Right hindlimb (tissue), 1 donor: ENCODE measurements around the gene PHF2.

Source experiments
- DNase-seq: peaks from one replicate; pipeline ENCODE4 v3.0.0-alpha.2; 2018

PHF2 gene

DNA sequence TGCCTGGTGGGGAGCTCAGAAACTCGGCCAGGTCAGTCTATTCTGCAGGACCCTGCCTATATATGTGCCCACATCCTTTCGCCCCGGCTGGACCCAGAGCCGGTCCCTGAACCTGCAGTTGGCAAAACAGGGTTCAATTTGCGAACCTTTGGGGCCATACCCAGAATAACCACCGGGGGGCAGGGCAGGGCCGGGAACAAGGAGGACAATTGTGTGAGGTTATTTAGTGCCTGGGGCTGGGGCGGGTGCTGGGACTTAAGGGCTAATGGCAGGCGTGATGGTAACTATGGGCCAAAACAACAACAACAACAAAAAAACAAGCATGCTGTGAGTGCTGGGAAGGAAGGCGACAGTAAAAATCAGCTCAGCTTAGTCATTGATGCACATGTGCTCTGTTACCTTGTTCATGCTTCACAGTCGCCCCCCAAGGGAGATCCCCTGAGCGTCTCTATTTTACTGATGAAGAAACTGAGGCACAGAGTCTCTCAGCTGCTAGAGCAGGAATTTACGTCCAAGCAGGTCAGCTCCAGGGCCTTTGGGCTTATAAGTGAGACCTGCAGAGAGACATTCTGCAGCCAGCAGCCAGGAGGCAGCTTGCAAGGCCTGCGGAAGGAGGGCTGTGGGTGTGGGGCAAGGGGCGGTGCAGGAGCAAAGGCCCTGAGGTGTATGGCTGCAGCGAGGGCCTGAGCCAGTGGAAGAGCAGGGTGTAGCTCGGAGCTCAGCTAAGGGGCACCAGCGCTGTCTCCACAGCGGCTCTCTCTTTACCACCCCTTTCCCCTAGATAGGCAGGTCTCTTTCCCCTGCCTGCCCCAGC, 106.0 kb downstream of the PHF2 start:
- DNase-seq = peak; percentile 60

DNA sequence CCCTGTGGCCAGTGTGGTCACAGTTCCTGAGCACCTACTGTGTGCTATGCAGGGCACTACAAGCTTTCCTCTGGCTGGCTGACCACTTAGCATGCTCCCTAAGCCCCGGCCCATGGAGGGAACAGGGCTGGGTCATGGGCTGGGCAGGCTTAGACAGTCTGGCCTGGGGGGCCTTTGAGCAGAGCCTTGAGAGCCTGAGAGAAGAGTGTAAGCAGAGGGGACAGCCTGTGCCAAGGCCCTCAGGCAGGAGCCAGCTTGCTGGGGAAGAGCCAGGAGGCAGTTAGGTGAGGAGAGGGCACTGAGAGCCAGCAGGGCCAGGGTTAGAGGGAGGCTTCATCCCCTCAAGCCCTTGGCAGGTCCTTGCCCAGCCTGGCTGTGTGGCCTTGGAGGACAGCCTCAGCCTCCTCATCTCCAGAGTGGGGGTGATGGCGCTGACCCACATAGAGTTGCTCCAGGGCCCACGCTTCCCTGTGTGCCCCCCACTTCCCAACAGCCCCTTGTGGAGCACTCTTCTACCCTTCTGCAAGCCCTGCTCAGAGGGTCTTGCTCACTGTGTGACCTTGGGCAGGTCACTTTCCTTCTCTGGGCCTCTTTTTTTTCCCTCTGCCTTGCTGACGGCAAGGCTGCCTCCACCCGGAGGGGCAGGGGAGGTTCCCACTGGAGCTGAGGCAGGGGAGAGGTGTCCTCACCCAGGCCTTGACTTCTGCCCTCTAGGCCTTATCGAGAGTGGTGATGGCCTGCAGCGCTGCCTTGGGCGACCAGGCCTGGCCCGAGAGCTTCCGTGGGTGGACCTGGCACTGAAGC, 107.1 kb downstream of the PHF2 start:
- DNase-seq = no peak

DNA sequence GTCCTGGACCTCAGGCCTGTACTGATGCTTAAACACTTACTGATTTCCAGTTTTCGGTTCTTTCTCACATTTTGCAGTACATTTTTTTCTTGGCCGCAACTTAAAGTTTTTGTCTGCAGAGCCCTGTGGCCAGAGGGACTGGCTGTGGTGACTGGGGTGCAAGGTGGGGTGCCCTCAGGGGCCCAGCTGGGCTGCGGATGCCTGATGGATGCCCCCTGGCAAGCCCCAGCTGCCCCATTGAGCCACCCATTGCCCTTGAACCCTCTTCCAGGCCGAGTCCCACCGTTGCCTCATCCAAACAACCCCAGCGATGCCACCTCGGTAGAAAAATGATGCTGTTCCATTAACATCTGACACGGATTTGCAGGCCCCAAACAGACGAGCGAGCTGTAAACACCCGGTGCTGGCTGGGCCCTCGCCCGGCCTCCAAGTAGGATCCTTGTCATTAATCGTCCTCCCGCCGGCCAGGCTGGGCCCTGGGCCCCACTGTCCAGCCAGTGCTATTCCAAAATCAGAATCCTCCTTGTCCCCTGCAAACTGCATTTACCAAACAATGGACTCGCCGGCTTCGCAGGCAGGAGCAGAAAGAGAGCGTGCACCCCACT, 107.9 kb downstream of the PHF2 start:
- no peak for DNase-seq

DNA sequence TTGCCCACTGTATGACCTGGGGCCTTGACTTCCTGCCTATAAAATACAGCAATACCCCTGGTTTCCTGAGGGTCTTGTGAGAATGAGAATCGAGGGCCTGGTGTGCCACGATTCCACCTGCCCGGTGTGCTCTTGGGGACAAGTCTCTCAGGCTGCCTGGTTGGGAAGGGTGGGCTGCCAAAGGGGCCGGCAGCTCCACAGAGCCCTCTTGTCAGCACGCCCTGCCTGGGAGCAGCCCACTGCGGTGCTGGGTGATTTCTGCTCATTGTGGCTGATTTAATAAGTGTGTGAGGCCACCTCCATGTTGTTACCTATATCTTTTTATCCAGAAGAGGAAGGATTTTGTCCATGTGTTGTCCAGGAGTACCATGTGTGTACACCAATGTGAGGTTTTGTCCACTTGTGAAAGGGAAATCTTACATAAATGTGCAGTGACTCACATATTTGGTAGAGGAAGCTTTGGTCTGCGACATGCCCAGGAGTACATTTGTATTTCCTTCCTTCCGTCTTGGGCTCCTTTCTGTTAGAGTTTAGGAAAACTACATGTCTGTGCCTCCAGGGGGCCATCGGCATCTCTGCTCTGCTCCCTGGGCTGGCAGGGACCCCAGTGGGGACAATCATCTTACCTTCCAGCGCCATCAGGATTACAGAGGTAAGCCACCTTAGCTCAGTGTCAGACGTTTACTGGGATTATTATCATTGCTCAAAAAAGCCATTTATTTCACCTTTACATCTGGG, 108.6 kb downstream of the PHF2 start:
- no peak for DNase-seq

DNA sequence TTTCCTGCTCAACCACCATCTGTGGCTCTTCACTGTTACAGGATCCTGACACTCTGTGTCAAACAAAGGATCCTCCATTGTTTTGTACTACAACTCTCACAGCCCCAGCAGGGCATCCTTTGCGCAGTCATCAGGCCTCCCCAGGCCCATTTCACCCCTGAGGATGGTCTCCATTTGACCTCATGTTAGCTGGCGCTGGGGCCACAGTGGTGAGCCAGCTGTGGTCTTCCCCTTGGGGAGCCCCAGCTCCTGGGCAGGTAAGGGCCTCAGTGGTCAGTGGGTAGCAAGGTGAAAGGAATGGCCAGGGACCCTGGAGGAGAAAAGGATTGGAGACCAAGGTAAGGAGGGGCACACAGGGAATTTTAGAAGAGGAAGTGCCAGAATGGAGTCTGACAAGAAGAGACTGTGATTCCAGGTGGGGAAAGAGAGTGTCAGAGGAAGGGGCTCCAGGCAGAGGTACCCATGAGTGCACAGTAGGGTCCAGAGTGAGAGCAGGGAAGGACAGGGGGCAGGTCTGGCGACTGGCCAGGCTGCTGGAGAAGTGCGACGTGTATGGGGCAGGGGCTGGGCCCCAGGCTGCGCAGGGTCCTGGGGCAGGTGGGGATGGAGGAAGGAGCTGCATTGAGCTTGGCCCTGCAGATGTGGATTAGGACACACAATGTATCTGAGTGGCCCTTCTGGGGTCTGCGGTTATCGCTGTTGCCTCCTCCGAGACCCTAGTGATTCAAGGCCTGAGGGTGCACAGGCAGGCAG, 109.9 kb downstream of the PHF2 start:
- no peak for DNase-seq

DNA sequence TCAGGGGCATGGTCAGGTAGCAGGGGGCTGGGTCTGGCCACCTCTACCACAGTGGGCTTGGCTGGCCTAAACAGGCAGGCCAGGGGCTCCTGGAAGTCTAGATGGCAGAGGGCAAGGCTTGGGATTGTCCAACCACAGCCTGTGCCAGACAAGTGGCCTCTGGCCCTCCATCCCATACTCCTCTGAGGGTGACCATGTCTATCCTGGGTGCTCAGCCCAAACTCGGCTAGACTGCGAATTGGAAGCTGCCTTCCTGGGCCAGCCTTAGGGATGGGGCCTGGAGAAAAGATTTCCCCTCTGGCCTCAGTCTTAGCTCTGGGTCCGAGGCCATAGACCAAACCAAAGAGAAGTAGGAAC, 110.5 kb downstream of the PHF2 start:
- no peak for DNase-seq

DNA sequence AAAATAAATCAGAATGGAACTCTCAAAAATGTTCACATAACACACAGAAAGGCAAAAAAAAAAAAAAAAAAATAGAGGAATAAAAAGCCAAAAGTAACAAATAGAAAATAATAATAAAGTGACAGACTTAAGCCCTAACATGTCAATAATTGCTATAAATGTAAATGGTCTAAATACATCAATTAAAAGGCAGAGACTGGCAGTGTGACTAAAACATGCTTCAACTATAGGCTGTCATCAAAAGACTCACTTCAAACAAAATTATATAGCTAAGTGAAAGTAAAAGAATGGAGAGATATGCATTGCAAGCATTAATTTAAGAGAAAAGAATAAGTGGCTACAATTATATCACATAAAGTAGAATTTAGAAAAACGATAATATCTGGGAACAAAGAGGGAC, 114.2 kb downstream of the PHF2 start:
- no peak for DNase-seq

DNA sequence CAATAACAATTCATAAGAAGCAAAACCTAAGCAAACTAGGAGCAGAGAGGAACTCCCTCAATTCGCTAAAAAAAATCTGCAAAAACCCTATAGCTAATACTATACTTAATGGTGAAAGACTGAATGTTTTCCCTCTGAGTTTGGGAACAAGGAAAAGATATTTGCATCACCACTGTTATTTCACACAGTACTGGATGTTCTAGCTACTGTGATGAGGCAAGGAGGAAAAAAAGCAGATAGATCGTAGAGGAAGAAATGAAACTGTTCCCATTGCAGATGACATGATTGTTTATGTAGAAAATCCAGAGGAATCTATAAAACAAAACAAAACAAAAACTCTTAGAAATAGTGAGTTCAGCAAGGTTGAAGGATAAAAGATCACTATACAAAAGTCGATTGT, 116.7 kb downstream of the PHF2 start:
- DNase-seq = no peak

DNA sequence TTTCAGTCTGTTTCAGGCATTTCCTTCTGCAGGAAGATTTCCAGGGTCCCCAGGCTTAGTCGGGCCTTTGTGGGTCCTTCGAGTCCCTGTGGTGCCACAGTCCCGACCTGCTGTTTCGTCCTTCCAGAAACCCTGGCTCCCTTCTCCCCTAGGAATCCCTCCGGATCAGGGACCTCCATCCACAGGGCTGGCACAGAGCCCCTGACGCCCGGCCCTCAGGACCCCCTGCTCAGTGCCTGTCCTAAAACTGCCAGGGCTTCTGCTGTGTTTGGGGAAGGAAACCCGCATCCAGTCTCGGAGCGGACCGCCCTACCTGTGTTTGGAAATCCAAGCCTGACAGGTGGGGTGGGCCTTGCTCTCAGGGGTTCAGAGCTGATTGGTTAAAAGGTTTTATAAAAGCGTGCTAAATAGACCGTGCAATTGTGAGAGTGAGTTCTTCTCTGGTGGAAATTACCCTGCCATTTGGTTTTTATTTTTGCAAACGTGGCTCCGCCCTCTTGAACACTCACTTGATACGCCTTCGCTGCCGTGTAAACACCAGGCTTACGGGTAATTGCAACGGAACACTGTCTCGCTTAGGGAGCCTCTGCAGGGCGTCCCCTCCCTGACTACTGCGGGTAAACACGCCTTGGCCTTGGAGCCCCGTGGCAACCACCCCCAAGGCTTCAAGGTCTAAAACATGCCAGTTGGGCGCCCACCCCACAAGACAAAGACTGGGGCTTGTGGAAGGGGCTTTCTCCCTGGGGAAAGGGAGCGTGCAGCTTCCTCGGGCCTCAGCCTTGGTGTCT, 121.2 kb downstream of the PHF2 start:
- no peak for DNase-seq

DNA sequence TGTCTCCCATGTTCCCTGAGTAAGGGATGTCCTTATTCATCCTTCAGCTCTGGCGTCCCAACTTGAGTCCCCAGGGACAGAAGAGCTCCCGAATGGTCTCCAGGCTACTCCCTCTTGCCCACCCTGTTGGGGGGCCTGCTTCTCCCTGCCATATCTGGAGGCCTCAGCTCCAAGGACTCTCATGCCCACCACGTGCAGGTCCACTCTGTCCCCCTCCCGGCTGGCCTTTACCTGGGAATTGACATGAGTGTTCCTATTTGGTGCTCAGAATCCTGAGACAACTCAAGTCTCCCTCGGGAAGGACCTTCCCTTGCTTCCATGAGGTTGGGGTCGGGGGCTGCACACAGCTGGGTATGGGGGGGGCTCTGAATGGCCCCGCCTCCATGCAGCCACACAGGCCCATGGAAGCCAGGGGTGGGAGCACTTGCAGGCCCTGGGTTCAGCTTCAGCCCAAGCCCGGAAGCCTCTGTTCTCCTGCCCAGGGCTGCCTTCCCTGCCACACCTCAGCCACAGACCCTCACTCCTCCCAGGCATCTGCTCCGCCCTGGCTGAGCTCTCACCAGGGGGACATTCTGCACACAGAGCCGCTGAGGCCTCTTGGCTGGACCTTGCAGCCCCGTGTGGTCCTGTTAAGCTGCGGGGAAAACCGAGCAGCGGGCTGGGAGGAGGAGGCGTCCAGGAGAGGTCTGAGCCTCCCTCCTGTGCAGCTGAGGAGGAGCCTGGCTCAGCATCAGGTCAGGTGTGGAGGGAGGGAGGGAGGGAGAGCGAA, 121.9 kb downstream of the PHF2 start:
- no peak for DNase-seq

DNA sequence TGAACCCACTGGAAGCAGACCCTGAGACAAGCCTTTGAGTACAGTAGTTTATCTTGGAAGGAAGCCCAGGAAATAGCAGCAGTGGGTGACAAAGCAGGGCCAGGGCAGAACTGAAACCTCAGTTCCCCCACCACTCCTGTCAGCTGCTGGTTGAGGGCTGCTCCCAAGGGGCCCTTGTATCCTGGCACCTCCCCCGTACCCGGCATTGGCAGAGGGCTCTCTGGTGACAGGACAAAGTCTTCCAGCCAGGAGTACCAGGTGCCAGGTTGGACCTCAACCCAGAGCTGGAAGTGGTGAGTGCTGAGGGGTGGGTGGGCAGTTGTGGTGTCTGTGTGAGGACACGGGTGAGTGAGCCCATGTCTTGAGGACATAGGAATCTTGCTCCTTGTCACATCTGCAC, 123.3 kb downstream of the PHF2 start:
- DNase-seq = no peak

DNA sequence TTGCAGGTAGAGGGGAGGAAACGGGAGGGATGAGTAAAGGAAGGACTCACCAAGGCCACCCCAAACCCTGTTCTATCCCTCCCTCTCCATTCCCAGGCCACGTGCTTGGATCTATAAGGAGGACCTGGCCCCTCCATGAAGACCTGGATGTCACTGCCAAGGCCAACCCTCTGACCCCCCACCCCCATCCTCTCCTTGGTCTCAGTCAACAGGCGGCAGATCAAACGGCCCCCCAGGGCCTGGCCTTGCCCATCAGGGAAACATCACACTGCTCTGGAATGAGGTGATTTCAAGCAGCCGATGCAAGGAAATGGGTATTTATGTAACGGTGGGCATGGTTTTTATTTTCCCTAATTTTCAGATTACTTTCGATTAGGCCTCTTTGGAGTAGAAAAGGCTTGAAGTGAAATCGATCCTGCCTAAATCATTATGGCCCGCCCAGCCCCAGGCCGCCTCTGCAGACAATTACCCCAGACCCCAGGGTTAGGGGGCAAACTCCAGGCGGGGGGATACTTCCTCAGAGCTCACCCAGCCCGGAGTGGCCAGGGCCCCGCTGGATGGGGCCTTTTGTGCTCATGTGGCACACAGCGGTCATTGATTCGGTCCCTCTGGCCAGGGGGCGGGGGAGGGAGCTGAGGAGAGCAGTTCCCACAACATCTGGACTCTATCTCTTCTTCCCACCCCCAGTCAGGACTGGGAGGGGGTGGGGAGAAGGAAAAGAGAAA, 125.3 kb downstream of the PHF2 start:
- DNase-seq = no peak

DNA sequence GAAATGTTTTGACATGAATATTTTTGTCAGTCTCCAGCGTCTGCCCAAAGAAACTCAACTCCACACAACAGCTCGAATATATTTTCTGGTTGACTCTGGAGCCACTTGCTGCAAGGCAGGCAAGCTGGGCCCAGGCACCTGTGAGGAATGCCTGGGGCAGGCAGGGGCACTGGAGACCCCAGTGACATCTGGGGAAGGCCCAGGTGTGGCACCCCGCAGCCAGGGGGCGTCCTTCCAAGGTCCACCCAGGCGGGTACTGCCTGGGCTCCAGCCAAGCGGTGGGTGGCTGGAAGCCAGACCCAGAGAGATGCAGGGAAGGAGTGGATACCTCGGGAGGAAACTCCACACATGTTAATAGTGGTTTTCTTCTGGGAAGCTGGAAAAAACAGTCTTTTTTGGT, 125.9 kb downstream of the PHF2 start:
- no peak for DNase-seq

DNA sequence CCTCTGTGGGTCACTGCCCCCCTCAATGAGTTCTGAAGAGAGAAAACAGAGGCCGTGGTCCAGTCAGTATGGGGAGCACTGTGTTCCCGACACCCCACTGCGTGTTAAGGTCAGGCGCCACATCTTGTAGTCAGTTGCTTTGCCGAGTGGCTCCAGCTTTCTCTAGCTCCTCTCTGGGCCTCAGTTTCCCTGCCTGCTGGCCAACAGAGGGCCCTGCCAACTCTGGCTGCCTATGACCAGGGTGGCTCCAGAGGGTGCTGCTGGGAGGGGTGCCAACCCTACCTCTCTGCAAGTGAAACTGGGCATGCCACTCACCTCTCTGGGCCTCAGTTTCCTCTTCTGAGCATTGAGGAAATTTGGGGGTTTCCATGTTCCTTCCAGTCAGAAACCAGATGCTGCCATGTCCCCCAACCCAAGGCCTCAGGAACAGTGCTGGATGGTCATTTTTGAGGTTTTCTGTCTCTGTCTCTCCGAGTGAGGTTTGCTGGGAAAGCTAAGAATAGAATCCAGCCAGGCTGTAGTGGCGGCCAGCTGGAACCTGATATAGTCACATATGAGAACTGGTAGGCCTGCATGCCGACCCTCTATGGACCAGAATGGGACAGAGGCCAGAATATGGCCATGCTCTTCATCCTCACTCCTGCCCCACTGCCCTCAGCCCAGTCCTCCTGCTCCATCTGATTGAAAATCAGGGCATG, 132.1 kb downstream of the PHF2 start:
- no peak for DNase-seq

DNA sequence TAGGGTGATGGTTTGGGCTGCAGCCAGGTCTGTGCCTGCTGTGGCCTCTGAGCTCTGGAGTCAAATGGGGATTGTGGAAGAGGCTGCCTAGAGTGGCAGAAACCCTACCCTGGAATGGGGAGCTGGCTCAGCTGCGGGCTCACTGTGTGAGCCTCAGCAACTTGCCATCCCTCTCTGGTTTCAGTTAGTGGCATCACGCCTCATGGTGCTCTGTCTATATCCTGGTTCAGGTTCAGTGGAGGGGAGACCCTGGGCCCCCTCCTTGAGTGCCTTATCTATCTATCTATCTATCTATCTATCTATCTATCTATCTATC, 132.6 kb downstream of the PHF2 start:
- no peak for DNase-seq

DNA sequence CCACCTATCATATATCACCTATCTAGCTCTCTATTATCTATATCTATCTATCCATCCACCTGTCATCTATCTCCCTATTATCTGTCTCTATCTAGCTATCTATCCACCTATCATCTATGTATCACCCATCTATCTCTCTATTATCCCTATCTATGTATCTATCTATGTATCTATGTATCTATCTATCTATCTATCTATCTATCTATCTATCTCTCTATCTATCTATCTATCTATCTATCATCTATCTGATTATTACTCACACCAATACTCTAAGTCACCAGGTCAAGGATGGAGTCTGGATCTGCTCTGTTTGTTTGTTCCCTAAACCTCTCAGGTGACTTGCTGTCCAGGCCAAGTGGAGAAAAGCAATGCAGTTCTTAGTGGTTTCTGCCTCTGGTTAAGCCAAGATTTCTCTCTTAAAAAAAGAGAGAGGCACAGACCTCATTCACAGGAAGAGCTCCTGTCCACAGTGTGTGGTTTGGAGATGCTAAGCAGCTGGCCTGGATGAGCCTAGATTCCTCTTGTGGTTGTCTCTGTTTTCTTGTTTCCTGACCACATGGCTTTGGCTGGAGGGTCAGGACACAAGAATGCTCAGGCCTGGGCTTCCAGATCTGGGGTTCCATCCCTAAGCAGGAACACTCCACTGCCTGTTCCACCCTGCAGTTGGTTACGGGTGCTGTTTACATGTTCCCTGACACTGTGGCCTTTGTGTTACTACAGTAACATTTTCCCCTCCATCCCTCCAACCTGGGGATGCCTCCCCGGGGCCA, 133.4 kb downstream of the PHF2 start:
- no peak for DNase-seq

DNA sequence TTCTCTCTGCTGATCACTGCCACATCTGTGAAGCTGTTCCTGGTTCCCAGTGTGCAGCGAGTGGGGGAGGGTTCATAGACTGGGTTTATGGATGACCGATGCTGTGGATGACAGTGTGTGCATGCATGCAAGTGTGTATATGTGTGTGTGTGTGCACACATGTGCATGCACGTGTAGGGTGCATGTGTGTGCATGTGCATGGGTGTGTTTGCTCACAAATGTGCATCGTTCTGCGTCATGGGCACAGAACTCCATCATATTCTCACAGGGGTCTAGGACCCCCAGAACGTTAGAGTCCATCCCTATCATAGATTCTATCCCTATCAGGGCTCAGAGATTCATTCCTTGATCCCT, 134.0 kb downstream of the PHF2 start:
- no peak for DNase-seq

DNA sequence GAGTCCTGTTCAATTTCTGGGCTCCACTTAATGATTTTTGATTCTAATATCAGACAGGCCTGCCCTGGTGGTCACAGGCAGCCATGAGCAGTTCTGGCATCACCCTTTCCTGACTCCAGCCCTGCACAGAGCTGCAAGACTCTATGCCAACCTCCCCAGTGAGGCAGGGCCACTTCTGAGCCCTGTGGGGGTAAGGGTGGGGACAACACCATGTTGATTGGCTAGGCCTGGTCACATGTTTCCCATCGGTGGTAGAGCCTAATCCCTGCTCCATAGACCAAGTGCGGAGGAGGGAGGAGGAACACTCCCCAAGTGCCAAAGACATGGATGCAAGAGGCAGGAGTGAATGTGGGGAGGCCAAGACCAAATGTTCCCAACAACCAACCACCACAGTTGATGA, 134.6 kb downstream of the PHF2 start:
- no peak for DNase-seq

DNA sequence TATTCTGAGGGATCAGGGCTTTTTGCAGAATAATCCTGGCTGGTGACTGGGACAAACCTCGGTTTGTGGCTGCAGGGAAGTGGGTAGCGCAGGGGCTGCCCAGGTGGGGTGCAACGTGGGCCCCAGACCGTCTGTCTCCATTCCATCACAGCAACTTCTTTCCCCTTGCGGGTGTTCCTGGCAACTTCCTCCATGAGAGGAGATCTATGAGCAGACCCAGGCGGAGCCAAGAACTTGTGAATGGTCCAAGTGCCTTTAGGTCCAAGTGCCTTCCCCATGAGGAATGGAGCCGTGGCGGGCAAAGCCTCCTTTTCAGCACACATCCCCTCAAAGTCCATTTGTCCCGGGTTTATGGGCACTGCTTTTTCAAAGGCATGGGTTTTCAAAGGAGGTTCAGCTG, 136.5 kb downstream of the PHF2 start:
- no peak for DNase-seq
